C4-2B (cell line): Measurements from ENCODE around the gene STK26.

Experiments
- ZFX ChIP-seq: fragments of 450-650 bp; IDR thresholded peaks from 2 replicates; pipeline ENCODE4 v1.6.1; 2017
- TF ChIP-seq, protein P1 (sequence below): fragments of 450-650 bp; conservative IDR thresholded peaks from 2 replicates; pipeline ENCODE4 v1.5.1; 2017; ENCODE audit warnings: mild to moderate bottlenecking

DNA sequence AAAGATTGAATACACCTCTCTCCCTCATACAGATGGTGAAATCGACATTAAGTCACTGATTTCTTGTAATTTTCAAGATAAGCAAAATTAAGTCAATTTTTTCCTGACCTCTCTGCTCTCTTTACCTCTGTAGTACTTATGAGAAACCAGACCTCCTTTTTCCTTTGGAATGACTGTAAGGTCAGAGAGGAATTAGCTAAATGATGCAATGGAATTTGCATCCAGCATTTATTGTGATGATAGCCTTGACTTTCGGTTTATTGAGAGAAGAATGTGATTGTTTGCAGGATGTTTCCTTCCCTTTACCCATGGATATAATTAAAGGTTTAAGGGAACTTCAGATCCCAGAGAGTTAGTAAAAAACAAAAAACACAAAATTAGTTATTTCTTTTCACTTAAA, 22.4 kb downstream of the STK26 start:
- TF ChIP-seq, protein P1, sequence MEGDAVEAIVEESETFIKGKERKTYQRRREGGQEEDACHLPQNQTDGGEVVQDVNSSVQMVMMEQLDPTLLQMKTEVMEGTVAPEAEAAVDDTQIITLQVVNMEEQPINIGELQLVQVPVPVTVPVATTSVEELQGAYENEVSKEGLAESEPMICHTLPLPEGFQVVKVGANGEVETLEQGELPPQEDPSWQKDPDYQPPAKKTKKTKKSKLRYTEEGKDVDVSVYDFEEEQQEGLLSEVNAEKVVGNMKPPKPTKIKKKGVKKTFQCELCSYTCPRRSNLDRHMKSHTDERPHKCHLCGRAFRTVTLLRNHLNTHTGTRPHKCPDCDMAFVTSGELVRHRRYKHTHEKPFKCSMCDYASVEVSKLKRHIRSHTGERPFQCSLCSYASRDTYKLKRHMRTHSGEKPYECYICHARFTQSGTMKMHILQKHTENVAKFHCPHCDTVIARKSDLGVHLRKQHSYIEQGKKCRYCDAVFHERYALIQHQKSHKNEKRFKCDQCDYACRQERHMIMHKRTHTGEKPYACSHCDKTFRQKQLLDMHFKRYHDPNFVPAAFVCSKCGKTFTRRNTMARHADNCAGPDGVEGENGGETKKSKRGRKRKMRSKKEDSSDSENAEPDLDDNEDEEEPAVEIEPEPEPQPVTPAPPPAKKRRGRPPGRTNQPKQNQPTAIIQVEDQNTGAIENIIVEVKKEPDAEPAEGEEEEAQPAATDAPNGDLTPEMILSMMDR: no peak
- no peak for TF ChIP-seq ZFX
